Ovary (tissue), 9 donors: ENCODE measurements around the gene BTBD9. TPM values are rescaled to one million over a fixed set of nuclear protein-coding genes. Genes with fewer than 3 reads are reported as not detected.

Experiments used
- DNase-seq, 5 donors: peaks; one replicate each; pipeline ENCODE4 v3.0.0-alpha.2; 2019 to 2020
- H3K27ac ChIP-seq, 2 donors: fragments of 200-600 bp; one replicate each; pipeline versions ENCODE4 v1.5.1 to v1.8.0; 2019 to 2022
- H3K27me3 ChIP-seq: fragments of 200-600 bp; one replicate; pipeline ENCODE4 v1.8.0; 2022
- H3K36me3 ChIP-seq: fragments of 200-600 bp; sonication (generic); one replicate; pipeline ENCODE4 v1.5.1; 2019
- H3K4me1 ChIP-seq: one replicate; pipeline ENCODE4 v1.8.1; 2013; ENCODE audit warnings: mild to moderate bottlenecking, moderate library complexity; ENCODE audit not compliant: insufficient read depth
- H3K4me3 ChIP-seq: fragments of 200-600 bp; sonication (generic); one replicate; pipeline ENCODE4 v1.5.1; 2017
- H3K9me3 ChIP-seq, 2 donors: fragments of 200-600 bp in 1 of 2; sonication (generic) in 1 of 2; one replicate each; pipeline versions ENCODE4 v1.5.1 to v1.8.1; 2013 to 2019; ENCODE audit warnings: mild to moderate bottlenecking in 1 of 2, moderate library complexity in 1 of 2
- CTCF ChIP-seq, 3 donors: fragments of 450-650 bp in 2 of 3; fragments of 200-600 bp in 1 of 3; IDR thresholded peaks; one replicate each; pipeline versions ENCODE4 v1.5.1 to v1.8.0; 2016 to 2022; ENCODE audit warnings: antibody characterized with exemption in 3 of 3, mild to moderate bottlenecking in 1 of 3
- EP300 ChIP-seq: sonication (generic); formaldehyde crosslinking; IDR thresholded peaks from one replicate; pipeline ENCODE4 v1.6.1; 2017; ENCODE audit warnings: antibody characterized with exemption
- POLR2A ChIP-seq: fragments of 450-650 bp; IDR thresholded peaks from one replicate; pipeline ENCODE4 v1.6.1; 2017; ENCODE audit warnings: antibody characterized with exemption, mild to moderate bottlenecking, moderate library complexity
- WGBS, 3 donors: extraction: QIAGEN DNeasy Blood & Tissue Kit in 1 of 3; methylation state at CpG; one replicate each; pipeline versions ENCODE4 v1.1.5 to v1.1.7; 2013 to 2017; 5-methylcytosine and 5-hydroxymethylcytosine counted together
- intact Hi-C, 4 donors: fragments of 100-400 bp; cut with DNase I; formaldehyde crosslinking; loops; one replicate each; pipeline versions ENCODE4 v1.11.0 to v1.15.1; 2022 to 2023
- polyA plus RNA-seq, 2 donors: library from polyadenylated mRNA; stranded (reverse); fragments of 200-250 nt in 1 of 2; fragments of 350-450 nt in 1 of 2; fragmentation: Illumina TruSeq in 1 of 2; extraction: RNeasy Lipid Tissue Mini Kit (QIAGEN cat#74804) in 1 of 2; gene quantifications; one replicate each; pipeline ENCODE4 v1.2.3, GENCODE V29; 2013 to 2014
- total RNA-seq, 7 donors: library from RNA; depleted of rRNA in 2 of 7; stranded (reverse); fragments of >200 nt in 2 of 7; fragmentation: NEBNext Ultra II Directional in 3 of 7; extraction: Animal tissue kit (Norgen Biotek cat#: 25700) in 3 of 7; gene quantifications; one replicate each; pipeline versions ENCODE4 v1.1.0 to v1.2.4, GENCODE V29; 2016 to 2023
- donor health status: DM: no; HTN: no; CAD: no; lungs with moderate emphysema.
- donor health status: DM: no; HTN: no; CAD: no.
- donor health status: Bipolar disorder and iron deficiency.
- donor health status: DM: yes; HTN: yes; CAD: no.
- donor health status: DM: no; HTN: no; CAD: no.
- donor health status: DM: yes; HTN: yes; CAD: no.

BTBD9 gene
- total and polyA plus RNA-seq, 9 donors, result 7.2 to 28.8 (median 21.0) TPM

GRCh38 chr6:38345586-38345985, 294.1 kb downstream of the BTBD9 start:
- no peaks in the 10 kb centered on the region for H3K9me3 ChIP-seq
- H3K36me3 ChIP-seq, result no peaks in the 10 kb centered on the region
- WGBS, 3 donors, result 84 to 87% (median 86%) methylated on average over 5 of the region's 5 CpGs
- no peak overlapping the region for H3K27ac ChIP-seq
- no peaks in the 10 kb centered on the region for H3K27me3 ChIP-seq
- no peak overlapping the region for H3K4me3 ChIP-seq
- no peak for DNase-seq
- H3K4me1 ChIP-seq, result no peaks in the 10 kb centered on the region
- TF ChIP-seq POLR2A (no peak), CTCF (IDR thresholded peaks at IDR 0.05) (no peak), EP300 (no peak)
- intact Hi-C loops, result no loop called here

- no peak overlapping the region for H3K27ac ChIP-seq
- no peaks in the 10 kb centered on the region for H3K27me3 ChIP-seq
- DNase-seq, result no peak
- H3K9me3 ChIP-seq, result no peaks in the 10 kb centered on the region
- H3K4me1 ChIP-seq, result no peaks in the 10 kb centered on the region
- 91 to 100% (median 96%) methylated on average over 1 of the region's 1 CpG for WGBS, 3 donors
- intact Hi-C loops, result no loop called here
- no peaks in the 10 kb centered on the region for H3K36me3 ChIP-seq
- H3K4me3 ChIP-seq, result no peak overlapping the region
- TF ChIP-seq POLR2A (no peak), EP300 (no peak), CTCF (IDR thresholded peaks at IDR 0.05) (no peak)
These were observed 298.2 kb downstream of the BTBD9 start for GRCh38 chr6:38341496-38341895.

GRCh38 chr6:38339914-38340313, 299.8 kb downstream of the BTBD9 start:
- H3K27me3 ChIP-seq, result no peaks in the 10 kb centered on the region
- H3K4me3 ChIP-seq, result no peak overlapping the region
- whole genome bisulfite sequencing, 3 donors, result 89 to 91% (median 90%) methylated on average over 3 of the region's 3 CpGs
- H3K27ac ChIP-seq, result no peak overlapping the region
- intact Hi-C loops, result no loop called here
- H3K4me1 ChIP-seq, result no peaks in the 10 kb centered on the region
- no peaks in the 10 kb centered on the region for H3K36me3 ChIP-seq
- no peak for DNase-seq
- TF ChIP-seq POLR2A, result no peak
- TF ChIP-seq EP300, result no peak
- TF ChIP-seq CTCF (IDR thresholded peaks at IDR 0.05), result no peak
- no peaks in the 10 kb centered on the region for H3K9me3 ChIP-seq

GRCh38 chr6:38337819-38338465, 301.8 kb downstream of the BTBD9 start:
- H3K36me3 ChIP-seq, result no peaks in the 10 kb centered on the region
- TF ChIP-seq POLR2A, result no peak
- no peak for TF ChIP-seq CTCF (IDR thresholded peaks at IDR 0.05)
- TF ChIP-seq EP300, result no peak
- intact Hi-C loops, result no loop called here
- 94 to 97% (median 95%) methylated on average over 5 of the region's 5 CpGs for WGBS, 3 donors
- no peaks in the 10 kb centered on the region for H3K9me3 ChIP-seq
- H3K27me3 ChIP-seq, result no peaks in the 10 kb centered on the region
- DNase-seq, result no peak
- H3K4me3 ChIP-seq, result no peak overlapping the region
- no peaks in the 10 kb centered on the region for H3K4me1 ChIP-seq
- H3K27ac ChIP-seq, result no peak overlapping the region
